ENCODE measurements around the gene SLC6A17.

SLC6A17 gene

DNA sequence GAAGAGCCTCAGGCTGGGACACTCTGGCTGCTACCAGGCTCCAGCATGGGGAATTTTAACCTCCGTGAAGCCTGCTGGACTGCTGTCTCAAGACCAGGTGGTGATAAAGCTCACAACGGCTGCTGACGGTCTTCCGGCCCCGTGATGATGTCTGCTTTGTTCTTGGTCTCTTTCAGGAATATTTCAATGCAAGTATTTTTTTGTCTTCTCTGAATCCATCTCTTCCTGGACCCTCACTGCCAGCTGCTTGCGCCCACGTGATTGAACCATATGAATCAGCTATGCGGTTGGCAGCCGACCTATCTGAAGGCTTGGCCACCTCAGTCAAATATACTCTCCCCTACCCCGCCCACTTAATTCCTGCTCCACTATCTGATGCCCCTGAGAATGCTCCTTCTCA is 14.6 kb upstream of the SLC6A17 start:
- no peak for DNase-seq

DNA sequence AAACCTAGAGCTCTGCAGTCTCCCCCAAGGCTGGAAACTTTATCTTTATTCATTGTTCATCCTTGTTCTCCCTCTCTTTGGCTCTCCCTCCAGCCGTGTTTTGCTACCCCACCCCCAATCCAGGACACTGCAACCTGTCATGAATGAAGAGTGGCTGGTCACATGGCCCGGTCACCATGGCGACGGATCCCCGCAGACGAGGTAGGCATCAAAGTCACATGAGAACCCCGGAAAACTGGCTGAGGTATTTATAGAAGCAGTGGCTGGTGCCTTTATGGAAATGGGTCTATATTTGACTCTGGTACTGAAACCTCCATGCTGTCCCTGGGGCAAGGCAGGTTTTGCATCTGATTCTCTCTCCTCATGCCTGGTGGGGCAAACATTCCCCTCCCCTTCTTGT is 13.4 kb upstream of the SLC6A17 start:
- DNase-seq = no peak

DNA sequence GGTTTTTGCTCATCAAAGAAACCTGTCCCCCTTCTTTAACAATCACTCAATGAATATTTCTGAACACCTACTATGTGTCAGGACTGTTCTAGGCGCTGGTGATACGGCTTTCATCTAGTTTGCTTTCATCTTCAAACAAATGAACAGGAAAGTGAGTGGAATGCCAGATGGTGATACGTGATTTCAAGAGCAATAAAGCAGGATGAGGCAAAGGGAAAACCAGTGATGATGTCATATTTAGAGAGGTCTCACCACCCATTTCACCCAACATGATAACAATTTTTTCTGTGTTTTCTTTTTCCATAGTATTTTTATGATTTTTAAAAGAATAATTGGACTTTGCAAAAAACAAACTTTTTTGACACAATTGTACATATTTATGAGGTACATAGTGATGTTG is 11.3 kb upstream of the SLC6A17 start:
- DNase-seq = no peak

GRCh38 chr1:110144366-110144765 is 5.9 kb upstream of the SLC6A17 start:
- DNase-seq = no peak

GRCh38 chr1:110148961-110149360 is 1.3 kb upstream of the SLC6A17 start:
- no peak for DNase-seq

DNA sequence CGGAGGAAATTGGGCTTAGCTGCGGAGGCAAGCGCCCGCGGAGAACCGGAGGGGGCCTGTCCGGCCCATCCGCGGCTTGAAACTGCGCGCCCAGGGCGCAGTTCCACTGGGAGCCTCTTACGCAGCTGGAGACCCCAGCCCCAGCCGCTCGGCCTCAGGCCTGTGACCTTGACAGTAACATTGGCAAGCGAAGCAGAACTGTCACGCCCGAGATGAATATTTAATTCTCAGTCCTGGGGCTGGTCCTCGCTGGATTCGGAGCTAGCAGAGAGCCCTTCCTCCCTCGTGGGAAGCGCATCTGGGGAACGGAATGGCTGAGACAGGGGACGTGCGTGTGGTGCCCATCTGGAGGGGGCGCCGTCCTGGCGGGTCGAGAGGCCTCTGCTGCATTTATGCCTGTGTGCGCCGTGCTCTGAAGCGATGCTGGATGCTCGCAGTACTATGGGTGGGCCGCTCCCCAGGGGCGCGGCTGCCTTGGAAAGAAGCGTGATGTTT is 928 bp downstream of the SLC6A17 start:
- DNase-seq = no peak

DNA sequence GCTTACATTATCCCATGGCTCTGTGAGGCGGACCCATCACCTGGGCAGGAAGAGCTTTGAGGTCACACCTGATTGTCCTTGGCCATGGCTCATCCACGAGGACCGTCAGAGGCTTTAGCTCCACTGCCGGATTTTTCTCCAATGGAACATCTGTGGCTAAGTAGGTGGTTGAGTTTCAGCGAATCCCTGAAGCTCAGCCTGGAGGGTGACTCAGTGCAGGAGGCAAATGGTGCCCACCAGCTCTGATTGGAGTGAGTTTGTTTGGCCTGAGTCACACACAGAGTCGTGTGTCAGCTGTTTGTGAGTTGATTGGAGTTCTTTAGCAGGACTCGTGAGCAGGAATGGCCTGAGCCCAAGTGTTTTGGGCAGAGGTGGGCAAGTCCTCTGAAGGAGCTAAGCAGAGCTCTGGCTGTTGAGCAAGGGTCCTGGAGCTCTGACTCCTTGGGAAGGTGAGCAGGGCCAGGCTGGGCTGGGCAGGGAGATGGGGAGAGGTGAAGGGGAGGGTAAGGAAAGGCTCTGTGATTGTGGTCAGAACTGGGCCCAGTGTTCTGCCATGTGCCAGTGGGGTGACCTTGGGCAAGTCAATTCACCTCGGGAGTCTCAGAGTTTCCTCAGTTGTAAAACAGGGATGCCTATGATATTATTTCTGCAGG is 2.0 kb downstream of the SLC6A17 start:
- no peak for DNase-seq

- no peak for DNase-seq
These were observed 3.2 kb downstream of the SLC6A17 start for GRCh38 chr1:110153407-110153950.

GRCh38 chr1:110155878-110156522 is 5.7 kb downstream of the SLC6A17 start:
- DNase-seq = peak; percentile 41

- no peak for DNase-seq
These were observed 8.0 kb downstream of the SLC6A17 start for GRCh38 chr1:110158261-110158660.

GRCh38 chr1:110159168-110159567 is 8.9 kb downstream of the SLC6A17 start:
- DNase-seq = no peak

GRCh38 chr1:110160538-110161100 is 10.3 kb downstream of the SLC6A17 start:
- no peak for DNase-seq

GRCh38 chr1:110161165-110161564 is 10.9 kb downstream of the SLC6A17 start:
- DNase-seq = no peak

DNA sequence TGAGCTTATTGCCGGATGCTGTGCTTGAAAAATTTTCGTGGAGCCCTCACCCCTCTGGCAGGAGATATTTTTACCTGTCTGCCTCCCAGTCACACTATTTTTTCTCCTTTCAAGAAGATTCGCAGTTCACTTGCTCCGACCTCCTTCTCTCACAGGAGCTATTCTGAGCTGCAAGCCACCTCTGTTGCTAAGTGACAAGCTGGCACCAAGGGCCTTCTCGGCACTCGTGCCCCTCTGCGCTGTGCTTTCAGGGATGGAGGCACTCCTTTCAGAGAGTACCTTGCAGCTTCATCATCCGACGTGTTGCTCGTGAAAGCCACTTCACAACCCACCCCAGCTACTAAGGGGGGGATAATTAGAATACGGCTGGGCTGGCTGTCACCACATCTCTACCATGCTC is 11.6 kb downstream of the SLC6A17 start:
- DNase-seq = no peak

DNA sequence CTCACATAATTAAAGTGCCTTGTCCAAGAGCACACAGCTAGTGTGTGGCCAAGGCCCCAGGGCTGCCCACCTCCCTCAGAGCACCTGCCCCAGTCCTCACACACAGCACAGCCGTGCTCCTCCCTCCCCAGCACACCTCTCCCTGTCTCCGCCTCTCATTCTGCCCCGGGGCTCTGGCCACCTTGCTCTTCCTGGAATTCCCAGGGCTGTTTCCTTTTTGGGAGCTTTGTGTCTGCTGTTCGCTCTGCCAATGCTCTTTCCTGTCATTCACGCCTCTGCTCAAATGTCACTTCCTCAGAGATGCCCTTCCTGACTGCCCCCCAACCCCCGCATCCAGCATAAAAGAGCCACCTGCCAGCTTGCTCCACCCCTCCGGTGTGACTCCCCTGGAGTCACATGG is 13.3 kb downstream of the SLC6A17 start:
- DNase-seq = no peak

- no peak for DNase-seq
These were observed 14.5 kb downstream of the SLC6A17 start for GRCh38 chr1:110164725-110165350.

- DNase-seq = no peak
These were observed 15.5 kb downstream of the SLC6A17 start for GRCh38 chr1:110165761-110166231.

DNA sequence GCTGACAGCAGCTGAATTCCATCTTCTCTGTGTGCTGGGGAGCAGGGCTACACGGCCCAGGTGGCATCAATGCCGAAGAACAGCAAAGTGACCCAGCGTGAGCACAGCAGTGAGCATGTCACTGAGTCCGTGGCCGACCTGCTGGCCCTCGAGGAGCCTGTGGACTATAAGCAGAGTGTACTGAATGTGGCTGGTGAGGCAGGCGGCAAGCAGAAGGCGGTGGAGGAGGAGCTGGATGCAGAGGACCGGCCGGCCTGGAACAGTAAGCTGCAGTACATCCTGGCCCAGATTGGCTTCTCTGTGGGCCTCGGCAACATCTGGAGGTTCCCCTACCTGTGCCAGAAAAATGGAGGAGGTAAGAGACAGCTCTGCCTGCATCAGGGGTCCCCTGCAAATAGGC is 16.6 kb downstream of the SLC6A17 start:
- no peak for DNase-seq

DNA sequence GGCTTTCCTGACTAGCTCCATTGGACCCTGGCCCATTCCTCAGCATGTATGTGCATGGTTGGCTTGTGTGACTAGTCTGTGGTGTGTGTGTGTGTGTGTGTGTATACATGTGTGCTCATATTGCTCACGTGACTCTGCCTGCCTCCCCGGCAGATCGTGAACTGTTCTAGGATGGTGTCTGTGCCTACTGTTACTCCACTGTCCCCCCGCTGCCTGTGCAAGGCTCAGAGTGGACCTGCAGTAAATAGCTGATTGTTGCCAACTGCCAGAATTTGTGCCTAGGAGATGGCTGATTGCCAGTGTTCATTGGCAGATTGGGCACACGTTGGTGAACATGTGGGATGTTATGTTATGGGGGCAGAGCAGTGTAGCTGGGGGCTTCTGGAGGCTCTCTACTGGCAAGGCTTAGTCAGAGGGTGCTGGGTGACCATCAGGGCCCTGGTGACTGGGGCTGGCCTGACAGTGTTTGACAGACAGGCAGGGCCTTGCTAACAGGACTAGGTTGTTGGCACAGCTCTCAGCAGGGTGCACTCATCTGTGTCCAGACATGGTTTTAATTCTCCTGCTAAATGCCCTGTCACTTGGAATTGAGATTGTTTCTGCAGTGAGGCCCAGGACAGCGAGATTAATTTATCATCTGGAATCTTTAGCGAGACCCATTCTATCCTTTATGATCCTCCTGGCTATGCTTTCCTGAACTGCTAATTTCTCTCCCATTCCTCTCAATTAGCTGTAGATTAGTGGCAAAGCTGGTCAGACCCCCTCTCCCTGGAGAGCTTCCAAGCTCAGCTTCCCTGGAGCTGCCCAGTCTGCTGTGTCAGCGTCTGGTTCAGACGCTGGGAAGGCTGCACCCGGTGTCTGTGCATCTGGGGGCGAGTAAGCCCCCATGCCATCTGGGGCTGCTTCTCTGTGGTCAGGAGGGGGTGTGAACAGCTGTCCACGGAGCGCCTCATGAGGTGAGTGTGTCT is 20.8 kb downstream of the SLC6A17 start:
- DNase-seq = no peak

DNA sequence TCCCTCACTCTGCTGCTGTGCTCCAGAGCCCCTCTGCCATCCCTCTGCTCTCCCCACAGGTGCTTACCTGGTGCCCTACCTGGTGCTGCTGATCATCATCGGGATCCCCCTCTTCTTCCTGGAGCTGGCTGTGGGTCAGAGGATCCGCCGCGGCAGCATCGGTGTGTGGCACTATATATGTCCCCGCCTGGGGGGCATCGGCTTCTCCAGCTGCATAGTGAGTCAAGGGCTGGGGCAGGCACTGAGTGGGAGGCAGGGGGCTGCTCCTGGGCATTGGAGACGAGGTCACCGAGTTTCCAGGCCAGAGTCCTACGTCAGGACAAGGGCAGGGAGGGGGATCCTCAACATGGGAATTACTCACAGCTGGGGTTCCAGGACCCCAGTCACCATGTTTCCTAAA is 21.7 kb downstream of the SLC6A17 start:
- DNase-seq = no peak

DNA sequence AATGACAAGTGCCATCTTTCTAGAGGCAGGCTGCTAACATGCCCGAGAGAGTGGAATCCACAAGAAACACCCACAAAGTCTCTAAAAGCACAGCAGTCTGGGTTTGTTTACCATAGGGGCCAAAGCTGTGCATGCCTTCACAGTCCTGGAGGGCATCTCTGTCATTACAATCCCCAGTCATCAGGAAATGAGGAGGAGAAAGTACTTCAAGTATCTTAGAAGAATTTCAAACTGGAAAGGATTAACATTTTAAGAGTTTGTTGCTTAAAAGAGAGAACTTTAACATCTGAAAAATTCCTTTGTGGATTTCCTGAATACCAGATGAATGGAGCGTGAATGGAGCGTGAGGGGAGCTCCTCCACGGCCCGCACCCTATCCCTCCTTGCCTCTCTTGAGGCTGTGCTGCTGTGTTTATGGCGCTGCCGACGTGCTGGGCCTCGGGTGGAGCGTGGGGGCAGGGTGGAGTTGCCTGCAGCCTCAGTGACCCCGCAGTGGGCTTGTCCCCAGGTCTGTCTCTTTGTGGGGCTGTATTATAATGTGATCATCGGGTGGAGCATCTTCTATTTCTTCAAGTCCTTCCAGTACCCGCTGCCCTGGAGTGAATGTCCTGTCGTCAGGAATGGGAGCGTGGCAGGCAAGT is 23.3 kb downstream of the SLC6A17 start:
- DNase-seq = no peak

GRCh38 chr1:110174961-110175360 is 24.7 kb downstream of the SLC6A17 start:
- DNase-seq = no peak
